HG03060 (cell line): ENCODE data around the gene MAP3K8.

Experiments used
- ATAC-seq: cut with Tn5 transposase; IDR thresholded peaks from one replicate; pipeline ENCODE4 v1.9.1; 2021; ENCODE audit warnings: low read depth, moderate number of reproducible peaks; ENCODE audit not compliant: unreplicated experiment

MAP3K8 gene

GRCh38 chr10:30433730-30434272 is at the start of gene MAP3K8:
Gene MAP3K8 (plus strand): TSS chr10:30434184. CDS start chr10:30438939, 4,755 bp downstream.
- peak; percentile 37 for ATAC-seq

GRCh38 chr10:30384701-30385201 is 49.2 kb upstream of the MAP3K8 start:
- no peak for ATAC-seq

DNA sequence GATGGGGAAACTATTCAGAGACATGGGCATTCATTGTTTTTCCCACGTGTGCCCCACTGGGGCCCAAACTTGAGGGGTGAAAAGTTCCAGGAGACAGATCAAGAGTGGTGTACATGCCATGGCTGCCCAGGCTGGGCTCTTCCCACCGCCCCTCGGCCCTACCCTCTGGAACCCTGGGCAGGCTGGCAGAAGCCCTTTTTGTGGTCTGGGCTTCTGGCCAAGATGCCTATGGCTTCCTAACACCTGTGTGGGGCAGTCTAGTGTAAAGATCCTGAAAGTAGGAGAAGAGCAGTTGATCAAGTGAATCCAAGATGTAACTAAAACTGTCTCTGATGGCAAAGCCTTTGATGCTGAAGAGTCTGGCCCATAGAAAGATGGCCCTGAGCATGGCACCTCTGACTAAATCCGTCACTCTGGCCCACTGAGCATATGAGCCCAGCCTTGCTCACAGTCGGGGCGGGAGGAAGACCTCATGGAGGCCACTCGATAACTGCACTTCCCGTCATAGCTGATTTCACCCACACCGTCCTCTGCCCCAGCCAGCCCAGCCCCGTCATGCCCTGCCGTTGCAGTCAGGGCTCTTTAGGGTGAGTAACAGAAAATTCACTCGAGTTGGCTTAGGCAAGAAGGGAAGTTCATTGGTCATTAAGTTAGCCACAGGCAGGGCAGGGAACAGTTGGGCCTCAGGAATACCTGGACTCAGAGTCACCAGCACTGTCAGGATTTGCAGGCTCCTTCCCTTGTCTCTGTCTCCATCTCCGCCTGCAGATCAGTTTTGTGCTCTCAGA is 47.0 kb upstream of the MAP3K8 start:
- no peak for ATAC-seq

GRCh38 chr10:30387646-30388243 is 46.2 kb upstream of the MAP3K8 start:
- no peak for ATAC-seq

DNA sequence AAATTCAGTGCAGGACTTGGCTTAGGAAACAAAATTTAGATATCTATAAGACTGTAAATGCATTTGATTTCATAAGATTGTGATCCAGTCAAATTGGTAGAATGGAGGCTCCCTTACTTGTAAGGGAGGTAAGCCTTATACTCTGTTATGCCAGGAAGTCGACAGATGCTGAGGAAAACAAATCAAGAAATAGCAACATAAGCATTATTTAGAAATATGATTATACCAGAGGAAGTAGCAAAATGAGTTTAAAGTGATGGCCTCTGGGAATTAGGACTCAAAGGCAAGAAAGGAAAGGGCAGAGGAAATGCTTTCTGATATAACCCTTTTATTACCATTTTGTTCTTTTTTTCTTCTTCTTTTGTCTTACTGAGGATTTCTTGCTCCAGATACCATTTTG is 44.4 kb upstream of the MAP3K8 start:
- ATAC-seq: no peak

DNA sequence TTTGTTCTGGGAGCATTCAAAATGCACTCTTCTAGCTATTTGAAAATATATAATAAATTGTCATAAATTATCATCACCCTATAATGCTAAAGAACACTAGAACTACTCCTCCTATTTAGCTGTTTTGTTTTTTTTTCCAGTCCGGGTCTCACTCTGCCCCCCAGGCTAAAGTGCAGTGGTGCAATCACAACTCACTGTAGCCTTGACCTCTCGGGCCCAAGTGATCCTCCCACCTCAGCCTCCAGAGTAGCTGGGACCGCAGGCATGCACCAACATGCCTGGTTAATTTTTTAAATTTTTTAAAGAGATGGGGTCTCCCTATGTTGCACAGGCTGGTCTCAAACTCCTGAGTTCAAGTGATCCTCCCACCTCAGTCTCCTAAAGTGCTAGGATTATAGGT is 43.8 kb upstream of the MAP3K8 start:
- ATAC-seq: no peak

GRCh38 chr10:30391266-30391665 is 42.7 kb upstream of the MAP3K8 start:
- ATAC-seq: no peak

GRCh38 chr10:30392564-30392990 is 41.4 kb upstream of the MAP3K8 start:
- ATAC-seq: no peak

- ATAC-seq: no peak
Measured at GRCh38 chr10:30396293-30396692, 37.7 kb upstream of the MAP3K8 start.

GRCh38 chr10:30396698-30397097 is 37.3 kb upstream of the MAP3K8 start:
- no peak for ATAC-seq

DNA sequence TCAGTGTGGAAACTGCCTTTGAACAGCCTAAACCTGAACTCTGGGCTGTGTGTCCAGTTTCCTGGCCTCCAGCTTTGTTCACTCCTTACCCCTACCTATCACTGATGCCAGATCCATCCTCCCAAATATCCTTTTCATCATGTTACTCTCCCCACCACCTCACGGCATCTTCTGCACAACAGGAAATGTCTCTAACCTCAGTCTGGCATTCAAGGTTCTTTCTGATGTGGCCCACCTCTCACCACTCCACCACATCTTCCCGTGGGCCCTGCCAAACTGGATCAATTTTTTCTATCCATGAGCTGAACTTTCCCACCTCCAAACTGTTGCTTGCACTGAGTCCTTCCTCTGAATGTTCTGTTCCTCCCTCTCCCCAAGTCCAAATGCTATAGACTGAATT is 35.8 kb upstream of the MAP3K8 start:
- ATAC-seq: no peak

GRCh38 chr10:30398788-30399187 is 35.2 kb upstream of the MAP3K8 start:
- no peak for ATAC-seq

DNA sequence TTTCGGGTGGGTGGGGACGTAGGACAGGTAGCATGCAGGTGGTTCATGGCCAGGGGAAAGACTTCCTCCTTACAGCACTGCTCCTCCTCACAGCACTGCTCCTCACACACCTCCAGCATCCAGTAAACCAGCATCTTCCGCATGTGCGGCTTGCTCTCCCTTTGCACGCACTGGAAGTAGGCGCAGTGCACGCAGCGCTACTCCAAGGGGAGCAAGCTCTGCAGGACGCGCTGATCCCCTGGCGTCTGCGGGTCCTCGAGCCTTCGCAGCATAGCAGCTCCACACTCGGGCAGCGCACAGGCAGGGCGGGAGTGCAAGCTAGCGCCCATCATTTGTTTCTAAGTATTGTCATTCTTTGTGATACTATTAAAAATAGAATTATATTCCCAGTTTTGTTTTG is 30.5 kb upstream of the MAP3K8 start:
- no peak for ATAC-seq

DNA sequence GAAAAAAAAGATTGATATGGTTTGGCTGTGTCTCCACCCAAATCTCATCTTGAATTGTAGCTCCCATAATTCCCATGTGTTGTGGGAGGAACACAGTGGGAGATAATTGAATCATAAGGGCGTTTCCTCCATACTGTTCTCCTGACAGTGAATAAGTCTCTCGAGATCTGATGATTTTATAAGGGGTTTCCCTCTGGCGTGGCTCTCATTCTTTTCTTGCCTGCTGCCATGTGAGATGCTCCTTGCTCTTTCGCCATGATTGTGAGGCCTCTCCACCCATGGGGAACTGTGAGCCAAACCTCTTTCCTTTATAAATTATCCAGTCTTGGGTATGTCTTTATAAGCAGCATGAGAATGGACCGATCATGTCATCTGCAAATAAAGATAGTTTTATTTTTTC is 29.4 kb upstream of the MAP3K8 start:
- ATAC-seq: no peak

GRCh38 chr10:30411263-30411662 is 22.7 kb upstream of the MAP3K8 start:
- ATAC-seq: no peak

DNA sequence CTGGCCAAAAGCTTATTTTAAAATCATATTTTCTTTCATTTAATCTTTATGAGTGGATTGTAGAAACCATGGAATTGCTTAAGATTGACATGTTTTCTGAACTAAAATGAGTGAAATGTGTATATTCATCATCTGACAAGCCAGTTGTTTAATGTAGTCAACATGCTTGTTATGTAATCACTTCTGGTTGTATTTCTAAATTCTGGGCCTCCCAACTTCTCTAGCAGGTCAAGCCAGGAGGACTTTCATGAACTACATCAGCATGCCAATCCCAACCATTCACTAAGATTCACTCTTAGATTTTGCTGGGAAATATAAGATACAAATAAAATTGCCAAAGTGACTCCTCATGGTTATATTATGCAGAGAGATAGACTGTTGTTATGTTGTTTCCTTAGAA is 21.1 kb upstream of the MAP3K8 start:
- ATAC-seq: no peak

GRCh38 chr10:30413996-30414576 is 19.9 kb upstream of the MAP3K8 start:
- no peak for ATAC-seq

- ATAC-seq: no peak
Measured at GRCh38 chr10:30415593-30415992, 18.4 kb upstream of the MAP3K8 start.

DNA sequence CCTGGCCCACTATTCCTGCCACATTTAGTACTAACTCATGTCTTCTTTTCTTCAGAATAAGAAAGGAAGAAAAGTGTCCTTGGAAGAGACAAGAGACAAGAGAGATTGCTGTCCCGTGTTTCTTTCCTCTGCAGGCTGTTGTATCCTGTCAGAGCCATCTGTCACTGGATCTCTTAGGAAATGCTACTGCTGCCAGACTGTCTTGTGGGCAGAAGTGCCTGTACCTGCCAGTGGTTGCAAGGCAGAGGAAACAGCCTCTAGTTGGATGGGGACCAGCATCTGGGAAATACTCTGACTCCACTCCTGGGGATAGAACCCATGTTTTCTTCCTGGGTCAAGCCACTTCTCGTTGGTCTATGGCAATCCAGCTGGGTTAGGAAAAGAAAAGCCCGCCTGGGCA is 16.7 kb upstream of the MAP3K8 start:
- ATAC-seq: no peak

GRCh38 chr10:30420266-30420665 is 13.7 kb upstream of the MAP3K8 start:
- ATAC-seq: peak; percentile 39

DNA sequence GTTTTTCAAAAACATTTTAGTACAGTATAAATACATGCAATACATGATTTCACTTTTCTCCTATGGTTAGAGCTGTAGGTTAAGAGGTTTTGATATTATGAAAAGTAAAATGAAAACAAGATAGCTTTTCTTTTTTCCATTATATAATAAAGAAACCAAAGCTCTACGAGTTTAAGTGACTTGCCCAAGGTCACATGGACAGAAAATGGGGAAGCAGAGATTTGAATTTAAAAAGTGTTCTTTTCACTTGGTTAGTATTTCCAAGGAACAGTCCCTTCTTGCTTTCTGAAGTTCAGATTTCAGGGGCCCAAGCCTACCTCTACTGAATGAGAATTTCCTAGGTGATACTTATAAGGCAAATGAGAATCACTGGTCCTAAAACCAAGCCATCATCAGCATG is 13.2 kb upstream of the MAP3K8 start:
- ATAC-seq: no peak
